Prostate gland (tissue), 2 donors: ENCODE data around the gene SPECC1.

ENCODE experiments used
- CTCF ChIP-seq, 4 experiments: fragments of 200-600 bp in 2 of 4; fragments of 450-650 bp in 2 of 4; sonication (generic) in 2 of 4; IDR thresholded peaks; 1 replicate in 3 of 4; 2 replicates in 1 of 4; pipeline ENCODE4 v1.5.1; 2016 to 2019; ENCODE audit warnings: antibody characterized with exemption in 4 of 4, mild to moderate bottlenecking in 2 of 4, moderate library complexity in 2 of 4
- POLR2A ChIP-seq: fragments of 450-650 bp; IDR thresholded peaks from one replicate; pipeline ENCODE4 v1.6.1; 2016; ENCODE audit warnings: antibody characterized with exemption, mild to moderate bottlenecking
- POLR2AphosphoS5 ChIP-seq: sonication (generic); formaldehyde crosslinking; IDR thresholded peaks from one replicate; pipeline ENCODE4 v1.6.1; 2017; ENCODE audit warnings: antibody characterized with exemption

DNA sequence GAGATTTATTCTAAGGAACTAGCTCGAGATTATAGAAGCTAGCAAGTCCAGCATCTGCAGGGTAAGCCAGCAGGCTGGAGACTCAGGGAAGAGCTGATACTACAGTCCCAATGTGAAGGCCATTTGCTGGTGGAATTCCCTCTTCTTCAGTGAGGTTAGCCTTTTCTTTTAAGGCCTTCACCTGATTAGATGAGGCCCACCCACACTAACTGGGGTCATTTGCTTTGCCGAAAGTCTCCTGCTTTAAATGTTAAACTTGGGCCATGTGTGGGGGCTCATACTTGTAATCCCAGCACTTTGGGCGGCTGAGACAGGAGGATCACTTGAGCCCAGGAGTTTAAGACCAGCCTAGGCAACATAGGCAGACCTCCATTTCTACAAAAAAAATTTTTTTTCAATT, 289.9 kb downstream of the SPECC1 start:
- TF ChIP-seq CTCF (IDR thresholded peaks at IDR 0.05) (no peak), POLR2AphosphoS5 (no peak), POLR2A (no peak)
